Measurements from ENCODE around the gene DTNB.
"Not testable (repeated sequence)": the region's sequence is repeated elsewhere in the genome, so short reads cannot be mapped to it uniquely, and the experiment has no call there.

The DTNB gene

GRCh38 chr2:25557179-25558036 lies 116.0 kb downstream of the DTNB start:
- no peak for TF ChIP-seq CTCF (IDR thresholded peaks at IDR 0.05)
- Histone ChIP-seq H3K4me1 (ENCODE audit: control insufficient read depth in 1 of 2, insufficient read depth in 1 of 2, low read depth in 1 of 2, low read length in 1 of 2) (peaks cover 13 to 19% of the 10 kb centered on the region in 2 experiments), H3K4me3 (ENCODE audit: low read depth in 1 of 2, low read length in 1 of 2) (no peak overlapping the region), H3K9me3 (no peaks in the 10 kb centered on the region), H3K36me3 (no peaks in the 10 kb centered on the region), H3K27ac (no peak overlapping the region), H3K27me3 (no peaks in the 10 kb centered on the region)

- Histone ChIP-seq H3K4me3 (ENCODE audit: low read depth in 1 of 2, low read length in 1 of 2) (no peak overlapping the region), H3K9me3 (no peaks in the 10 kb centered on the region), H3K27me3 (no peaks in the 10 kb centered on the region), H3K4me1 (ENCODE audit: control insufficient read depth in 1 of 2, insufficient read depth in 1 of 2, low read depth in 1 of 2, low read length in 1 of 2) (peaks cover 0 to 1% of the 10 kb centered on the region in 2 experiments), H3K27ac (no peak overlapping the region), H3K36me3 (no peaks in the 10 kb centered on the region)
- TF ChIP-seq CTCF (IDR thresholded peaks at IDR 0.05): no peak
Measured at GRCh38 chr2:25552318-25552717, 121.1 kb downstream of the DTNB start.

- Histone ChIP-seq H3K27ac (no peak overlapping the region), H3K4me1 (ENCODE audit: control insufficient read depth in 1 of 2, insufficient read depth in 1 of 2, low read depth in 1 of 2, low read length in 1 of 2) (no peaks in the 10 kb centered on the region), H3K9me3 (no peaks in the 10 kb centered on the region), H3K4me3 (ENCODE audit: low read depth in 1 of 2, low read length in 1 of 2) (no peak overlapping the region), H3K36me3 (no peaks in the 10 kb centered on the region), H3K27me3 (no peaks in the 10 kb centered on the region)
- no peak for TF ChIP-seq CTCF (IDR thresholded peaks at IDR 0.05)
Measured at GRCh38 chr2:25551316-25551715, 122.1 kb downstream of the DTNB start.

GRCh38 chr2:25549571-25549970 lies 123.8 kb downstream of the DTNB start:
- not testable (repeated sequence) for H3K27me3 ChIP-seq; H3K4me1 ChIP-seq (ENCODE audit: control insufficient read depth in 1 of 2, insufficient read depth in 1 of 2, low read depth in 1 of 2, low read length in 1 of 2); H3K27ac ChIP-seq; H3K36me3 ChIP-seq; H3K9me3 ChIP-seq; H3K4me3 ChIP-seq (ENCODE audit: low read depth in 1 of 2, low read length in 1 of 2)

GRCh38 chr2:25548601-25549000 lies 124.8 kb downstream of the DTNB start:
- H3K27ac ChIP-seq: no peak overlapping the region

More at GRCh38 chr2:25548601-25549000, 124.8 kb downstream of the DTNB start:
- TF ChIP-seq CTCF (IDR thresholded peaks at IDR 0.05): no peak
- Histone ChIP-seq H3K36me3 (no peaks in the 10 kb centered on the region), H3K4me3 (ENCODE audit: low read depth in 1 of 2, low read length in 1 of 2) (no peak overlapping the region), H3K27me3 (no peaks in the 10 kb centered on the region), H3K4me1 (ENCODE audit: control insufficient read depth in 1 of 2, insufficient read depth in 1 of 2, low read depth in 1 of 2, low read length in 1 of 2) (no peaks in the 10 kb centered on the region), H3K9me3 (no peaks in the 10 kb centered on the region)

All from neutrophil (primary cell).